GM23338 (cell line): ENCODE measurements around the gene TAS2R40. TPM values are rescaled to one million over a fixed set of nuclear protein-coding genes. Genes with fewer than 3 reads are reported as not detected.

ENCODE experiments used
- ATAC-seq: fragments of 200-7000 bp; cut with Tn5 transposase; 3 replicates; pipeline ENCODE4 v1.9.1; 2020
- DNase-seq: peaks from one replicate; pipeline ENCODE4 v3.0.0-alpha.2; 2015; ENCODE audit warnings: low spot score
- H2AFZ ChIP-seq: fragments of 200-600 bp; sonication (generic); 2 replicates; pipeline ENCODE4 v1.8.0; 2016; ENCODE audit warnings: antibody characterized with exemption, mild to moderate bottlenecking, moderate library complexity
- H3F3A ChIP-seq: fragments of 200-600 bp; sonication (generic); replicated peaks from 2 replicates; pipeline ENCODE4 v1.8.0; 2017; ENCODE audit warnings: antibody characterized with exemption, mixed run types, low read depth
- H3K27ac ChIP-seq: fragments of 200-600 bp; sonication (generic); 2 replicates; pipeline ENCODE4 v1.6.1; 2016; ENCODE audit warnings: low read depth
- H3K27me3 ChIP-seq: fragments of 200-600 bp; sonication (generic); 2 replicates; pipeline ENCODE4 v1.8.0; 2016; ENCODE audit warnings: mild to moderate bottlenecking, mixed run types, moderate library complexity; ENCODE audit not compliant: insufficient read depth
- H3K36me3 ChIP-seq: fragments of 200-600 bp; sonication (generic); 2 replicates; pipeline ENCODE4 v1.8.0; 2016; ENCODE audit warnings: mild to moderate bottlenecking; ENCODE audit not compliant: insufficient read depth
- H3K4me1 ChIP-seq: fragments of 200-600 bp; sonication (generic); 2 replicates; pipeline ENCODE4 v1.8.0; 2016; ENCODE audit warnings: mild to moderate bottlenecking, moderate library complexity; ENCODE audit not compliant: insufficient read depth
- H3K4me2 ChIP-seq: fragments of 200-600 bp; sonication (generic); 2 replicates; pipeline ENCODE4 v1.7.1; 2017; ENCODE audit warnings: mixed run types
- H3K4me3 ChIP-seq: fragments of 200-600 bp; sonication (generic); 2 replicates; pipeline ENCODE4 v1.6.1; 2016; ENCODE audit warnings: mixed run types
- H3K79me2 ChIP-seq: fragments of 200-600 bp; sonication (generic); replicated peaks from 2 replicates; pipeline ENCODE4 v1.8.0; 2017; ENCODE audit warnings: mild to moderate bottlenecking; ENCODE audit not compliant: insufficient read depth
- H3K9me2 ChIP-seq: fragments of 200-600 bp; sonication (generic); 2 replicates; pipeline ENCODE4 v1.8.0; 2017; ENCODE audit not compliant: insufficient read depth
- H4K20me1 ChIP-seq: fragments of 200-600 bp; sonication (generic); replicated peaks from 2 replicates; pipeline ENCODE4 v1.8.0; 2017; ENCODE audit warnings: mild to moderate bottlenecking; ENCODE audit not compliant: insufficient read depth
- H3K27ac Mint-ChIP-seq: 2 replicates; pipeline ENCODE4 v1.8.0; 2020; ENCODE audit warnings: inconsistent platforms, mild to moderate bottlenecking, moderate library complexity, mixed read lengths
- H3K27me3 Mint-ChIP-seq: 3 replicates; pipeline ENCODE4 v1.8.0; 2022; ENCODE audit warnings: low read depth, mild to moderate bottlenecking, moderate library complexity, mixed read lengths, inconsistent platforms; ENCODE audit not compliant: insufficient read depth, poor library complexity
- H3K36me3 Mint-ChIP-seq: 3 replicates; pipeline ENCODE4 v1.8.0; 2021; ENCODE audit warnings: low read depth, mild to moderate bottlenecking, inconsistent platforms, moderate library complexity, mixed read lengths
- H3K4me1 Mint-ChIP-seq: 3 replicates; pipeline ENCODE4 v1.8.0; 2020; ENCODE audit warnings: mild to moderate bottlenecking, inconsistent platforms, mixed read lengths
- H3K4me3 Mint-ChIP-seq: 3 replicates; pipeline ENCODE4 v1.8.0; 2021; ENCODE audit warnings: moderate library complexity, mild to moderate bottlenecking, inconsistent platforms, mixed read lengths
- H3K9me3 Mint-ChIP-seq: 3 replicates; pipeline ENCODE4 v1.8.0; 2020; ENCODE audit warnings: moderate library complexity, mild to moderate bottlenecking, inconsistent platforms, mixed read lengths
- CREB1 ChIP-seq: fragments of 250-450 bp; sonication (Bioruptor Pico); IDR thresholded peaks from 2 replicates; pipeline ENCODE4 v1.5.0; 2020; ENCODE audit warnings: low read depth, mild to moderate bottlenecking, moderate library complexity
- CTCF ChIP-seq, 2 experiments: fragments of 200-600 bp in 1 of 2; sonication (generic) in 1 of 2; conservative IDR thresholded peaks; 2 replicates each; pipeline versions ENCODE4 v1.5.1 to v1.6.1; 2016 to 2017; ENCODE audit warnings: antibody characterized with exemption in 2 of 2, low read depth in 2 of 2, mild to moderate bottlenecking in 2 of 2, moderate library complexity in 1 of 2
- ETS1 ChIP-seq: IDR thresholded peaks from 2 replicates; pipeline ENCODE4 v1.6.1; 2016; ENCODE audit warnings: antibody characterized with exemption
- EZH2 ChIP-seq: fragments of 200-600 bp; sonication (generic); IDR thresholded peaks from one replicate; pipeline ENCODE4 v1.8.0; 2017; ENCODE audit warnings: antibody characterized with exemption, mild to moderate bottlenecking, low read depth; ENCODE audit not compliant: unreplicated experiment
- EZH2phosphoT487 ChIP-seq: fragments of 200-600 bp; sonication (generic); IDR thresholded peaks from one replicate; pipeline ENCODE4 v1.8.1; 2018; ENCODE audit warnings: antibody characterized with exemption; ENCODE audit not compliant: unreplicated experiment
- JUNB ChIP-seq: IDR thresholded peaks from one replicate; pipeline ENCODE4 v1.6.1; 2016; ENCODE audit warnings: antibody characterized with exemption; ENCODE audit not compliant: unreplicated experiment
- NANOG ChIP-seq: IDR thresholded peaks from 2 replicates; pipeline ENCODE4 v1.6.1; 2016; ENCODE audit warnings: antibody characterized with exemption, borderline replicate concordance
- POLR2AphosphoS5 ChIP-seq: IDR thresholded peaks from 2 replicates; pipeline ENCODE4 v1.6.1; 2016; ENCODE audit warnings: antibody characterized with exemption, low read depth
- STAT1 ChIP-seq: IDR thresholded peaks from one replicate; pipeline ENCODE4 v1.6.1; 2016; ENCODE audit warnings: antibody characterized with exemption; ENCODE audit not compliant: unreplicated experiment
- ZNF114 ChIP-seq: fragments of 250-450 bp; sonication (Bioruptor Pico); IDR thresholded peaks from 2 replicates; pipeline ENCODE4 v1.5.0; 2020; ENCODE audit warnings: mild to moderate bottlenecking, moderate library complexity
- ZNF462 ChIP-seq: fragments of 250-450 bp; sonication (Bioruptor Pico); IDR thresholded peaks from 2 replicates; pipeline ENCODE4 v1.5.0; 2020; ENCODE audit warnings: mild to moderate bottlenecking, moderate library complexity
- polyA plus RNA-seq: library from polyadenylated mRNA; unstranded; fragments of >200 nt; fragmentation: Nextera tagmentation; extraction: Ambion mirVana; gene quantifications from 2 replicates; pipeline ENCODE4 v1.2.1, GENCODE V29; 2016
- total RNA-seq: library from RNA; depleted of rRNA; stranded (reverse); fragments of >200 nt; shearing (Covaris generic); gene quantifications from 2 replicates; pipeline ENCODE4 v1.2.3, GENCODE V29; 2014

The TAS2R40 gene
- total and polyA plus RNA-seq, 2 experiments from 2014 or later: not detected

- Mint-ChIP-seq H3K27me3 (peaks cover 5% of the 10 kb centered on the region), H3K4me3 (no peak overlapping the region), H3K4me1 (no peaks in the 10 kb centered on the region; the same call in 2 of the 3 replicates), H3K9me3 (peaks cover 17% of the 10 kb centered on the region), H3K27ac (no peak overlapping the region), H3K36me3 (no peaks in the 10 kb centered on the region)
- DNase-seq: no peak
- Histone ChIP-seq H3K27me3 (no peaks in the 10 kb centered on the region), H3F3A (no peaks in the 10 kb centered on the region), H3K36me3 (no peaks in the 10 kb centered on the region), H3K4me3 (no peak overlapping the region), H3K4me2 (no peak overlapping the region), H2AFZ (no peak overlapping the region), H4K20me1 (no peaks in the 10 kb centered on the region), H3K27ac (no peak overlapping the region), H3K4me1 (no peaks in the 10 kb centered on the region), H3K9me2 (no peaks in the 10 kb centered on the region), H3K79me2 (no peaks in the 10 kb centered on the region)
- TF ChIP-seq ETS1: no peak
- no peak for TF ChIP-seq ZNF462 (CRISPR knock-in tag)
- no peak for TF ChIP-seq CTCF (conservative IDR thresholded peaks at IDR 0.05; ENCODE audit: low read depth in 2 of 2)
- TF ChIP-seq CREB1 (CRISPR knock-in tag): no peak
- TF ChIP-seq POLR2AphosphoS5: no peak
- TF ChIP-seq NANOG: no peak
- TF ChIP-seq EZH2phosphoT487: no peak
- TF ChIP-seq JUNB: no peak
- TF ChIP-seq STAT1: no peak
- TF ChIP-seq ZNF114 (CRISPR knock-in tag): no peak
- TF ChIP-seq EZH2: no peak
- no peak for ATAC-seq
Measured at GRCh38 chr7:143235561-143235960, 13.7 kb downstream of the TAS2R40 start.
